Right forelimb (tissue), 1 donor: ENCODE data around the gene FXYD5.

Experiments used
- DNase-seq: peaks from one replicate; pipeline ENCODE4 v3.0.0-alpha.2; 2018

The FXYD5 gene

GRCh38 chr19:35216016-35216832 lies 61.7 kb downstream of the FXYD5 start:
- DNase-seq = no peak

GRCh38 chr19:35216833-35217648 lies 62.5 kb downstream of the FXYD5 start:
- no peak for DNase-seq

GRCh38 chr19:35217649-35217990 lies 63.1 kb downstream of the FXYD5 start:
- DNase-seq = no peak

- no peak for DNase-seq
Measured at GRCh38 chr19:35219008-35219407, 64.5 kb downstream of the FXYD5 start.
